Measurements from ENCODE around the gene FOXN3.

GRCh38 chr14:89160437-89160836 lies 256.6 kb downstream of the FOXN3 start:
- TF ChIP-seq EZH2 (IDR thresholded peaks at IDR 0.05; ENCODE audit: low read length, missing control alignments), result no peak
- no peak for TF ChIP-seq CTCF (conservative IDR thresholded peaks at IDR 0.05 in 1 of 2, IDR thresholded peaks at IDR 0.05 in 1 of 2; ENCODE audit: low read depth in 1 of 2, low read length in 2 of 2)
